Measurements from ENCODE around the gene NEDD4L.
A peak's percentile ranks its signal among the peaks of the same experiment; 100 is the strongest.
"Not testable (repeated sequence)": the region's sequence is repeated elsewhere in the genome, so short reads cannot be mapped to it uniquely, and the experiment has no call there.

NEDD4L gene

DNA sequence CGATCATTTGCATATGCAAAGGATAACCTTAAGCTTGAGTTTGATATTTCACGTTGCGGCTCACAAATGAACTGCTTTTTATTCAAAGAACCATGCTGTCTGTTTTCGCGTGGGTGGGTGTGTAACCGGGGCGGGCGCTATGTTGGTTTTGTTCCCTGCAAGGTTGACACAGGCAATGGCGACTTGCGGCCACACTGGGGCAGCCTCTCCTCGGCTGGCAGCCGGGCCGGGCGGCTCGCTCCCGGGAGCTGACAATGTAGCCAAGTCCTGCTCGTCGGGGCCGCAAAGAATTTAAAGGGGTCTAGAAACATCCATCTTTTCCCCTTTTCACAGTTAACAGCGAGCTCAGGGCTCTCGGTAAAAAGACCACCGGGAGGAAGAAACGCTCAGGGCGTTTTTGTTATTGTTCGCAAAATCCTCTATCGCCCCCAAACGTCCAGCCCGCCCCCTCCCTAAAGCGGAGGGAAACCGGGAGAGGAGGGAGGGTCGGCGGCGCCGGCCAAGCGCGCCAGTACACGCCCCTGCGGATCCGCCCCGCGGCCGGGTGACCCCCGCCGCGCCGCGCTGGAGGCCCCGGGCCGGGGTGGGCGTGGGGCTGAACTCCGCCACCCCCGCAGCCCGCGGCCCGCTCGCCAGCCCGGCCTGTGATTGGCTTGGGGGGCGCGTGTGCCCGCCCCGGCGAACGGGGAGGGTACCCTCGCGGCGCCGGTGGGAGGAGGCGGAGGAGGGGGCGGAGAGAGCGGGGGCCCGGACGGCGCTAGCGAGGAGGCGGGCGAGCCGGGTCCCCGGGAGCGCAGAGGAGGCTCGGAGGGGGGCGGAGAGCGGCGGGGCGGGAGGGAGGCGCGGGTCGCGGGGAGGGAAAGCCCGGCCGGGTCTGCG is at the start of gene NEDD4L:
TSS of gene NEDD4L (plus strand) at position 736 of the 879 bp plus-strand sequence. CDS start 435 bp downstream, outside the sequence.
- DNase-seq: peak; percentile 79 to 85

DNA sequence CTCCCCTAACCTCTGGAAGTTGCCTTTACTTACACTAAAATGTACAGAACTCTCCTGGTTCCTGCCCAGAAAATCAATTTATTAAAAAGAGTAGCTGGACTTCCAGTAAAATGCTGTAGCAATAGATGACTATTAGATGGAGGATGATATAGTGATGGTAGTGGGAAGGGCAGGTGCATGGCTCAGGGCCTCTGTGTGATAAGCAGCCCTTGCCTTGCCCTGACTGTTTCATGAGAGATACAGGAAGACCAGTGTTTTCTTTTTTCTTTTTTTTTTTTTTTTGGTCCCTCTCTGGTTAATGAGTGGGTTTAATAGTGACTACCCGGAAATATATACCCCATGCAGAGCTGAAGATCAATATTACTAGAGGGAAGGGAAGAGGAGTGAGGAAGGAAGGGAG is 48.7 kb upstream of the NEDD4L start:
- DNase-seq: no peak

DNA sequence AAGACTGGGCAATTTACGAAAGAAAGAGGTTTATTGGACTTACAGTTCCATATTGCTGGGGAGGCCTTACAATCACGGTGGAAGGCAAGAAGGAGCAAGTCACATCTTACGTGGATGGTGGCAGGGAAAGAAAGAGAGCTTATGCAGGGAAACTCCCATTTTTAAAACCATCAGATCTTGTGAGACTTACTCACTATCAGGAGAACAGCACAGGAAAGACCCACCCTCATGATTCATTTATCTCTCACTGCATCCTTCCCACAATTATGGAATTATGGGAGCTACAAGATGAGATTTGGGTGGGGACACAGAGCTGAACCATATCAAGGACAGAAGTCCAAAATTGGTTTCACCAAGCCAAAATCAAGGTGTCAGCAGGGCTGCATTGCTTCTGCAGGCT is 47.1 kb upstream of the NEDD4L start:
- not testable (repeated sequence) for DNase-seq

DNA sequence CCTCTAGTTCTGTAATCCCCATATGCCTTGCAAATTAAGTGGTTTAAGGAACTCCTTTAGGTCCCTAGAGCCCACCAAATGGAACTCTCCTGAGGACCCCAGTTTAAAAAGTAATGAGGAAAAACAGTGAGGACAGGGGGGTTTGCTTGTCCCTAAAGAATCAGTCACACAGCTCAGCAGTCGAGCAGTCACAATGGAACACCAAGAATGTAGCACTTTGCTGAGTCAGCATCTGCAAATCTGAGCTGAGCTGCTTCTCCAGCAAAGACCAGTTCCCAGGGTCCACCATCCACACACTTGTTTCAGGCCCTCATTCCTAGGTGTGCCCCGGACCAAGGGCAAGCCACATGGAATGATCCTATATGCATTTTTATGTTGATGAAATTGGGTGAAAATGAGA is 46.2 kb upstream of the NEDD4L start:
- DNase-seq: no peak

DNA sequence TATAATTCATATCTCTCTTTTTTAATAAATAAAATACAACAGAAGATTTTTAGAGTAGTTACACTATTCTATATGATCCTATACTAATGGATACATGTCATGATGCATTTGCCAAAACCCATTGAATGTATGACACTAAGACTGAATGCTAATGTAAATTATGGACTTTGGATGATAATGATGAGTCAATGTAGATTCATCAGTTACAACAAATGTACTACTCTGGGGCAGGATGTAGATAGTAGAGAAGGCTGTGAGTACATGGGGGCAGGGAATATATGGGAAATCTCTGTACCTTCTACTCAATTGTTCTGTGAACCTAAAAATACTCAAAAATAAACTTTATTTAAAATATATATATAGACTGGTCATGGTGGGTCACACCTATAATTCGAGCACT is 45.6 kb upstream of the NEDD4L start:
- no peak for DNase-seq

DNA sequence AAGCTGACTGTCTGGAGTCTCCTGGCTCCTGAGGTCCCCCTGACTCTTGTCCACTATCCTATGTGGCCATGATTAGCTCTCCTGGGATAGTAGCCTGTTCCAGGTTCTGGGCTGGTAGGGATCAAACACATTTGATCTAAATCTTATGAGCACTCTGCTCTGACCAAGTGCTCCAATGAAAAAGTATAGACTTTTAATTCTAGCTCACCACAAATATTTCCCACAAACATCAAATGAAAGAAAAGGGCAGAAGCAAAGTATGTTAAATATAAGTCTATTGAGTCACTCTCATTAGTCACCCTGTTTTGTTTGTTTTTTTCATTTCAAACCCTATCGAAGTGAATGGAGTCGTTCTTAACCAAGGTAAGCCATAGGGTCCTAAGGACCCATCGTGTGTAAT is 39.7 kb upstream of the NEDD4L start:
- DNase-seq: no peak

DNA sequence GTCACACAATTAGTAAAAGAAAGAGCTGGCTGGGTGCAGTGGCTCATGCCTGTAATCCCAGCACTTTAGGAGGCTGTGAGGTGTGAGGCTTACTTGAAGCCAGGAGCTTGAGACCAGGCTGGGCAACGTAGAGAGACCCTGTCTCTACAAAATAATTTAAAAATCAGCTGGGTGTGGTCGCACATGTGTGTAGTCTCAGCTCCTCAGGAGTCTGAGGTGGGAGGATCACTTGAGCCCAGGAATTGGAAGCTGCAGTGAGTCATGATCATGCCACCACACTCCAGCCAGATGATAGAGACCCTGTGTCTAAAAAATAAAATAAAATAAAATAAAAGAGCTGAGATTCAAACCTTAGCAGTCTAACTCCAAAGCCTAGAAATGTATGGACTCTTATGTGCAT is 39.0 kb upstream of the NEDD4L start:
- DNase-seq: no peak

DNA sequence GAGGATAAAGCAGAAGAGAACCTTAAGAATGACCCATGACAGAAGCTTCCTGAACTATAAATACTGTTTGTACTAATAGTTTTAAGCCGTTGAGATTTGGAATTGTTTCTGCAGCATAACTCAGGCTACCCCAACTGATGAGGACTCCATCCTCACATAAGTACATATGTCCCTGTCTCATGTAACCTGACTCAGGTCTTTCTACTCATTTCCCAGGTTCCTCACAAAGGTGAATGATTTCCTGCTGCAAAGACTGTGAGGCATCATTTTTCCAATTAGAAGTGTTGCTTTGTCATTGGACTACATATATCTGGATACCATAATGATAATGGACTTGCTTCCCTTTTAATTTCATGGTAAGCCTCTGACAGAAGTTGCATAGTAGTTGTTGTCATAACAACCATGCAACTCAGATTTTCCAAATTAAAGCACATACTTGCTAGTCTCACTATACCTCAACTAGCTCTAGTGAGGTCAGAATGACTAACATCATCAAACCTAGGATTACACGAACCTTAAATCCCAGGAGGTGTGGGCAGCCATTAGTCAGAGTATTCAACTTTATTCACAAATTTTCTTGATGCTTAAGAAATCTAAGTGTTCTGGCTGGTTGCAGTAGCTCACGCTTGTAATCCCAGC is 38.0 kb upstream of the NEDD4L start:
- no peak for DNase-seq

DNA sequence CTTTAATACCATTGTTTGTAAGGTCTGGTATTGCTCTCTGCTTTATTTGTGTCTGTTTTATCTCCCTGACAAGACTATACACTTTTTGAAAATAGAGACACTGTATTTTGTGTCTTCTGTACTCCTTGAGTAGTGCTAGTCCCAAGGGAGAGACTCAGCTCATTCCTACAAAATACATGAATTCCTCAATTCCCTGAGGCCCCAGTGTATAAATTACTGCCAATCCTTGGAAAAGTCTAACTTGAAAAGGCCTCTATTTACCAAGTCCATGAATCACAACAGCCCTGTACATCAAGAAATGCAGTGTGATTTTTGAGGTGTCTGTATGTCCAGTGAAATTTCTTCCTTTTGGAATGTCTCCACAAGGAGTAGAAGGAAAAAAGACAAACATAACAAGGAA is 34.9 kb upstream of the NEDD4L start:
- no peak for DNase-seq

DNA sequence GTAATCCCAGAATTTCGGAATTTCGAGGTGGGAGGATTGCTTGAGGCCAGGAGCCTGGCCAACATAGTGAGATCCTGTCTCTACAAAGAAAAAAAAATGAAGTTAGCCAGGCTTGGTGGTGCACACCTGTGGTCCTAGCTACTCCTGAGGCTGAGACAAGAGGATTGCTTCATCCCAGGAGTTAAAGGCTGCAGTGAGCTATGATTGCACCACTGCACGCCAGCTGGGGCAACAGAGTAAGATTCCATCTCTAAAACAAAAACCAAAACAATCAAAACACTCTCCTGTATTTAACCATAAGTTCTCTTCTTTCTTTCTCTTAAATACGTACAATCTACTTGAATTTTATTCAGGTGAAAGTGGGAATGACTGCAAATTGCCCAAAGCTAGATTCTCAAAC is 33.8 kb upstream of the NEDD4L start:
- DNase-seq: no peak

DNA sequence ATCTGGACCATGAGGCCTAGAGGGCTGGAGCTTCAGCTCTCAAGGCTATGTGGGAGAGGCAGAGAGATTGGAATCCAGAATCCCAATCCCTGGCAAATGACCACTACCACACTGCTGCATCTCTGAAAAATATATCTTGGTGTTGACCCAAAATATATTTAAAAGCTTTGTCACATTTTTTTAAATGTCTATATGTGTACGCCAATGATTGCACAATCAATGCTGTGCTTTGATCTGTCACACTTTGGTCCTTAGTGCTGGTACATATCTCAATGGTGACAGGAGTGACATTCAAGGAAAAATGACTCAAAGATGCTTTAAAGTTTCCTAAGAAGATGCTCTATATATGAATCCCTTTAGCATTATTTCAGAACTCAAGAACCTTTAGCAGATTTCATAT is 31.7 kb upstream of the NEDD4L start:
- no peak for DNase-seq

DNA sequence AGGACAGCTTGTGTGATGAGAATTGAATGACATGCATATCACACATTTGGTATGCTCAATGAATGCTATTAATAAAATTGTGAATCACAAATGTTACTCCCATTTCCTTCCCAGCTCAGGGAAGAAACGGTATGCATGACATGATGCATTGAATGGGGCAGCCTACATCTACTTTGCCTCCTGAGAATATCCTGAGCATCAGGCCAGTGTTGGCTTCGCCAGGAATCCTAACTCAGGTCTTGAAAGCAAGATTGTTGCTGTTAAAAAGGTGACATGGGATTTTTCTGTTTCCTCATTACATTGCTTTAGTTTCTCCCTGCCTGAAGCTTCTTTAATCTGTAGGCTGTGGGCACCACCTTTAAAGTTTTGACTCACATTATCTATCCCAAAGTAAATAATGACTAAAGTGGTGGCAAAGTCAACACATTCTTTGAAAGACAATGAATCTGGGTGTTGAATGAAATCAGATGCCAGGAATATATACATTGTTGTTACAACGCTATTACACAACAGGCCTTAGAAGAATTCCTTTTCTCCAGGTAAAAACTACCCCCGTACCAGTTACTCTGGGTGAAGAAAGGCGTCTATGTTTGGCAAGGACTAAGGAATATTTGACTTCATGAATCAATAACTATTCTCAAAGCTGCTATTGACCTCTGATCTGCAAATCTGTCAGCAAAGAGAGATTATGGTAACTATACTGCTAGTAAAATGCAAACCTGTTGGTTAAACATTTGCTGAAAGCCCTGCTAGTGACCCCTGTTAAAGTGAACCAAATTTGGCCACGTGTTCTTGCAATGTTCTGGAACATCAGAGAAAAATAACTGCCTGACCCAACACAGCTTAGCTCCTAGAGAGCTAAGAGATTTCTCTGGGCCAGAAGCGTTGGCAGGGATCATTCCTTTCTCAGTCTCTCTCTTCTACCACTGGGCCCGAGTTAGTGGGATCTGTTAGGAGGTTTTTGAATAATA is 30.5 kb upstream of the NEDD4L start:
- no peak for DNase-seq

DNA sequence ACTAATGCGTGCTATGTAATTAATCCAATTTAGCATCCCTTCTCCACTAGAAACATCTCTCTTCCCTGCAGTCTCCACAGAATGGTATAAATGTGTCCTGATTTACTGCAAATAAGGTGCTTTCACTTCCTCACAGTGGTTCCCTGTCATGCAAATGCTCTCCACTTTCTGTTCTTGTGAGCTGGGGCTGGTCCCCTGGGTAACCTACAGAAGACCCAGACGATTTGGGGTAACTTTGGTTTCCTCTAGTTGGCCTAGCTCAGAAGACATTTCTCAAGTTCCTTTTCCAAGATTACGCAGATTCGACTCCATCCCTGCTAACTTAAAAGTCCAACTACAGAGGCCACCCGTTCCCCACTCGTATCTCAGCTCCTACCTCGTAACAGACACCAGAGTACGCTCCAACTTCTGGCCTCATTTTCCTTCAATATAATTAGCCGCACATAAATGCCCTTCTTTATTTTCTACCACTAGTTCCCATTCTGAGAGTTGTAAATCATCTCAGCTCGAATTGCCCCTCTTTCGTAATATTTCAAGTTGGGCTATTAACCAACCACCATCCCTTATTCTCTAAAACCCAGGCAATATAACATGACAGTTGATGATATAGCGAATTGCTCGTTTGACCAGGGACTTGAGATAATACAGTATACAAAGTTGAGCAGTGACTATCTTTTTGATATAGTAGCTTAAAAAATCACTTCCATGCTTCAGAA is 28.8 kb upstream of the NEDD4L start:
- DNase-seq: no peak

DNA sequence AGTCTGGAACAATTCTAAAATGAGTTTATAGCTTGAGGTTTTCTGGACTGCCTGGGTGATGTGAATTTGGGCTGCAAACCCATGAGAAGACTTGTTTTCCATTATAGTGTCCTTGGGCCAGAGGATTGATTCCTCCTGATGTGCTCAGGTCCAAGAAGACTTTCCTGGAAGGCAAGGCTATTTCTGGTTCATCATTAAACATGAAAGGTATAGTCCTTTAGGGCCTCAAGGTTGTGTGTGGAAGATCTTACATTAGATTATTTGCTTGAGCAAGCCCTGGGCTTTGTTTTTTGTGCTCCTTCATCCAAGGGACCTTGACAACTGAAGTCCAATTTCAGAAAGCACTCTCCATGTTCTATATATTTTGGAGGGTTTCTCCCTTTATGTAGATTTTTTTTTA is 26.8 kb upstream of the NEDD4L start:
- DNase-seq: no peak

DNA sequence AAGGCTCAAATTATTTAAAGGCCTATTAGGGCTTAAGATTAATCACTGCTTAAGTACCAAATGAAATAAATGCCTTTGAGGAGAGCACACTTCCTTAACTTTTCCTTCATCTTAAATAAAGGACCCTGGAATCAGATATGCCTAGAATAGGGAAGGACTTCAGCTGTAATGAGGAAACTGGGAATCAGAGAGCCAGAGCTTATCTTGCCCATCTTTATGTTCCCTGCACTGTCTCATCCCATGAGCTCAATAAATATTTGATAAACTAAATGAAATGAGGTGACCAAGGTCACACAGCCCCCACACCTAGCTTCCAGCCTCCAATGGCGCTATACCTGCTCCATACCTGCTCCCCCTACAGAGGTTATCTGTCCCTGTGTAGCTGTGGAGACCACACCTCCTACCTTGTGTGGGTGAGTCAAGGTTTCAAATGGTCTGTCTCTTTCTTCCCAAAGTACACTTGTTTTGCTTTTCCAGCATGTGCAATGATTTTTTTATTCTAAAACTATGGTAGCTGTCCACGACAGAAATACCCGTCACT is 23.4 kb upstream of the NEDD4L start:
- no peak for DNase-seq

DNA sequence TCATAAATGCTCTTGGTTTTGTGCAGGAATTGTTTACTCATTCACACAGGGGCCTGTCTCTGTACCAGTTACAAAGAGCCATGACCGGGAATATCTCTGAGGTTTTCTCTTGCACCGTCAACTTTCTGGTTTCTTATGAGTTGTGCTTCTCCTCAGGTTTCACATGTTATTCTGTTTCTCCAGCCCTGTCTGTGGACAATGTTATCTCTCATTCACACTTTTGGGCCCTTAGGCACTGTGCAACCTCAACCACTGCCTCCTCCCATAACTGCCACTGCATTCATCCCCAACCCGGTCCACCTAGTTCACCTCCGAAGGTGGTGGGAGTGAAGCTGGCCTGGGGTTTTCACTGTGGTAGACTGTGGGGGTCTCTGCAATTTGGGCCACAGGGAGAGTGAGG is 22.5 kb upstream of the NEDD4L start:
- no peak for DNase-seq

DNA sequence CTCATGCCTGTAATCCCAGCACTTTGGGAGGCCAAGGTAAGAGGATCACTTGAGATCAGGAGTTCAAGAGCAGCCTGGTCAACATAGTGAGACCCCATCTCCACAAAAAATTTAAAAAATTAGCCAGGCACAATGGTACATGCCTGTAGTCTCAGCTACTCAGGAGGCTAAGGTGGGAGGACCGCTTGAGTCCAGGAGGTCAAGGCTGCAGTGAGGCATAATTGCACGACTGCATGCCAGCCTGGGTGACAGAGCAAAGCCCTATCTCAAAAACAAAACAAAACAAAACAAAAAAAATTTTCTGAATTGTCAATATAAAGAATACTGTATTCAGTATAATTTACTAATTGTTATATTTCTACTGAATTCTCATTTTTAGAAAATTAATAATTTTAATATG is 20.9 kb upstream of the NEDD4L start:
- DNase-seq: no peak

DNA sequence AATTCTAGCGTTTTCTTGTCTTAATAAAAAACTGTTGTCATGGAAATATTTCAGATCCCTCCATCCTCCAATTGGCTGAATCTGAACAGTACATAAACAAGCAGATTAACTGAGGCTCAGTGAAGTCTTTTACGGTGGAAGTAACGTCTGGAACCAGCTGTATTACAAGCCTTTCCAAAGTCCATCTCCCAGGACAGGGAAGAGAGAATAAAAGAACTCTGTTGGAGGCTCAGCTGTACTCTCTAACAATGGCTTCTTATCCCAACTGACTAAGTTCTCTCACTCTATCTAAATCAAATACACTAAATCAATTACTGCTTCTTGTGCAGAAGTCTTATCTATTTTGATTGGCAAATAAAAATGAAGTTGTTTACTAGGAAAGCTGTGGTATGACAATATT is 19.9 kb upstream of the NEDD4L start:
- DNase-seq: no peak

DNA sequence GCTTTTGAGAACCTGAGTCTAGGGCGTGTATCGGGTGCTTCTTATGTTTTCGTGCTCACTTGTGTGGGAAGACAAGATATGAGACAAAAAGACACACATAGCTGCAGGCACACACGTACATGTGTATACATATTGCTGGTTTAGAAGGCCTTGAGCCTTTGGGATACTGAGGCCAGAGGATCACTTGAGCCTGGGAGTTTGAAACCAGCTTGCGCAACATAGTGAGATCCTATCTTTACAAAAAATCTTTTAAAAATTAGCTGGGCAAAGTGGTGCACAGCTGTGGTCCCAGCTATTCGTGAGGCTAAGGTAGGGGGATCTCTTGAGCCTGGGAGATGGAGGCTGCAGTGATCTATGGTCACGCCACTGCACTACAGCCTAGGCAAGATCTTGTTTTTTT is 18.8 kb upstream of the NEDD4L start:
- DNase-seq: no peak

DNA sequence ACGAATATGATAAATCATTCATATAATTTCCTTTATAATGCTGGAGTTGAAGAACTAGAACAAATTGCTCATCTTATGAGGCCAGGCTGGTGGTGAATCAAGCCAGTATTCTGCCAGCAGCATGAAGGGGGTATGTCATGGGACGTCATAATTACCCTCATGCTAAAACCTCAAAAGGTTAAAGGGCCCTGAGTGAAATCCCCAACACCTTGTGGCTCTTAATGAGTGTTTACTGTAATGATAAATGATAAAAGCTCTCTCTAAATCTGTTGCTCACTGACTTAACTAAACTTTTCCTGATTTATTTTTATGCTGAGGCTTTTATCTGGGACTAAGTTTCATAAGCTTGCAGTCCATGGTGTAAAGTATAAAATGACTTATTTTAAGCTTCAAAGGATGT is 18.3 kb upstream of the NEDD4L start:
- DNase-seq: no peak

DNA sequence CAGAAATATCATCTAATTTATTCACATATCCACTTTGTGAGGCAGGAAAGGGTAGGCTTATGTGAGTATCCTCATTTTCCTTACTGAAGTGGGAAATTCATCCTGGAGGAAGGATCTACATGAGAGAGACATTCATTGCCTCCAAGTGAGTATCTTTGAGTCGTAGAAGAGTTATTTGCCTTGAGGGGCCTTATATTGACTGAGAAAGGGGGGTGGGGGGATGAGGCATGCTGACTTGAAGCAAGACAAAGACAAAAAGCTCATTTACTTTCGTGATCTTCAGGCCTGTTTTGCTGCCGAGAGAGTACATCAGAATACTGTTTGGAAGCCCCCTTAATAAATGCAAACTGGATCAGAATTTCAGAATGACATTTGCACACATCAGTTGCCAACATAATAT is 17.6 kb upstream of the NEDD4L start:
- no peak for DNase-seq

DNA sequence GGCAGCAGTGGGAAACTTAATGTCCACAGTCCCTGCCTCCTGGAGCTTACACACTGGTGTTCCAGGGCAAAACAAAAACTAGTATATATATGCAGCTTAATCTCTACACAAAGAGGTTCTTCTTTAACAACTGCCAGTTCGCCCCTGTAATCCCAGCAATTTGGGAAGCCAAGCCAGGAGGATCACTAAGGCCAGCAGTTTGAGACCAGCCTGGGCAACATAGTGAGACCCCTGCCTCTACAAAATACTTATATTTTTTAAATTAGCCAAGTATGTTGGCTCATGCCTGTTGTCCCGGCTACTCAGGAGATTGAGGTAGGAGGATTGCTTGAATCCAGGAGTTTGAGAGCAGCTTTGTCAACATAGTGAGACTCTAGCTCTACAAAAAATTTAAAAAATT is 17.2 kb upstream of the NEDD4L start:
- no peak for DNase-seq

Measured in activated CD4-positive, alpha-beta T cell treated with anti-CD3 and anti-CD28 coated beads, Interleukin-2, amount 50 U/mL, for 48 hours (primary cell).